ENCODE results near the gene CBX8. TPM values are rescaled to one million over a fixed set of nuclear protein-coding genes. Genes with fewer than 3 reads are reported as not detected.

The CBX8 gene
- total RNA-seq, 2 experiments from 2014 or later = 7.0 to 9.4 TPM

GRCh38 chr17:79785017-79785899 is 11.6 kb downstream of the CBX8 start:
- no peaks in the 10 kb centered on the region for H3K9me3 Mint-ChIP-seq
- peaks cover 44% of the 10 kb centered on the region for H3K27me3 Mint-ChIP-seq

GRCh38 chr17:79784353-79785016 is 12.4 kb downstream of the CBX8 start:
- POLR2A ChIA-PET = no interaction called here
- intact Hi-C loops (cut with micrococcal nuclease) = no loop called here
- CTCF ChIA-PET = no interaction called here

More at GRCh38 chr17:79785017-79785899, 11.6 kb downstream of the CBX8 start:
- ATAC-seq (no peak), DNase-seq (no peak)
- Mint-ChIP-seq H3K4me1 (ENCODE audit: low read depth) (peaks cover 26% of the 10 kb centered on the region), H3K27ac (no peak overlapping the region), H3K4me3 (no peak overlapping the region), H3K36me3 (ENCODE audit: low read depth) (peaks cover 8% of the 10 kb centered on the region)
- ChIA-PET CTCF (no interaction called here), POLR2A (no interaction called here)
- TF ChIP-seq, protein P1, sequence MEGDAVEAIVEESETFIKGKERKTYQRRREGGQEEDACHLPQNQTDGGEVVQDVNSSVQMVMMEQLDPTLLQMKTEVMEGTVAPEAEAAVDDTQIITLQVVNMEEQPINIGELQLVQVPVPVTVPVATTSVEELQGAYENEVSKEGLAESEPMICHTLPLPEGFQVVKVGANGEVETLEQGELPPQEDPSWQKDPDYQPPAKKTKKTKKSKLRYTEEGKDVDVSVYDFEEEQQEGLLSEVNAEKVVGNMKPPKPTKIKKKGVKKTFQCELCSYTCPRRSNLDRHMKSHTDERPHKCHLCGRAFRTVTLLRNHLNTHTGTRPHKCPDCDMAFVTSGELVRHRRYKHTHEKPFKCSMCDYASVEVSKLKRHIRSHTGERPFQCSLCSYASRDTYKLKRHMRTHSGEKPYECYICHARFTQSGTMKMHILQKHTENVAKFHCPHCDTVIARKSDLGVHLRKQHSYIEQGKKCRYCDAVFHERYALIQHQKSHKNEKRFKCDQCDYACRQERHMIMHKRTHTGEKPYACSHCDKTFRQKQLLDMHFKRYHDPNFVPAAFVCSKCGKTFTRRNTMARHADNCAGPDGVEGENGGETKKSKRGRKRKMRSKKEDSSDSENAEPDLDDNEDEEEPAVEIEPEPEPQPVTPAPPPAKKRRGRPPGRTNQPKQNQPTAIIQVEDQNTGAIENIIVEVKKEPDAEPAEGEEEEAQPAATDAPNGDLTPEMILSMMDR (IDR thresholded peaks at IDR 0.05) = no peak
- intact Hi-C loops (cut with micrococcal nuclease) = no loop called here

DNA sequence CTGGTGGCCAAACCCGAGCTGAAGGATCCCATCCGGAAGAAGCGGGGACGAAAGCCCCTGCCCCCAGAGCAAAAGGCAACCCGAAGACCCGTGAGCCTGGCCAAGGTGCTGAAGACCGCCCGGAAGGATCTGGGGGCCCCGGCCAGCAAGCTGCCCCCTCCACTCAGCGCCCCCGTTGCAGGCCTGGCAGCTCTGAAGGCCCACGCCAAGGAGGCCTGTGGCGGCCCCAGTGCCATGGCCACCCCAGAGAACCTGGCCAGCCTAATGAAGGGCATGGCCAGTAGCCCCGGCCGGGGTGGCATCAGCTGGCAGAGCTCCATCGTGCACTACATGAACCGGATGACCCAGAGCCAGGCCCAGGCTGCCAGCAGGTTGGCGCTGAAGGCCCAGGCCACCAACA is 13.0 kb downstream of the CBX8 start:
- TF ChIP-seq, protein P1 (IDR thresholded peaks at IDR 0.05) = no peak
- no peak overlapping the region for H3K27ac Mint-ChIP-seq
- CTCF ChIA-PET = no interaction called here
- H3K27me3 Mint-ChIP-seq = peaks cover 42% of the 10 kb centered on the region
- peaks cover 8% of the 10 kb centered on the region for H3K36me3 Mint-ChIP-seq (ENCODE audit: low read depth)
- intact Hi-C loops (cut with micrococcal nuclease) = no loop called here
- DNase-seq (no peak), ATAC-seq (no peak)
- no peaks in the 10 kb centered on the region for H3K9me3 Mint-ChIP-seq
- H3K4me3 Mint-ChIP-seq = no peak overlapping the region
- peaks cover 27% of the 10 kb centered on the region for H3K4me1 Mint-ChIP-seq (ENCODE audit: low read depth)
- POLR2A ChIA-PET = no interaction called here

More at GRCh38 chr17:79784353-79785016, 12.4 kb downstream of the CBX8 start:
- Mint-ChIP-seq H3K27me3 (peaks cover 45% of the 10 kb centered on the region), H3K4me1 (ENCODE audit: low read depth) (peaks cover 26% of the 10 kb centered on the region), H3K27ac (no peak overlapping the region), H3K36me3 (ENCODE audit: low read depth) (peaks cover 8% of the 10 kb centered on the region), H3K9me3 (no peaks in the 10 kb centered on the region), H3K4me3 (no peak overlapping the region)
- ATAC-seq = no peak
- TF ChIP-seq, protein P1 (IDR thresholded peaks at IDR 0.05) = no peak
- DNase-seq = no peak

- ChIA-PET CTCF (interaction anchor here (1.5 to 2.7 kb wide), 2 partner anchors 7 to 53 kb away, joined by 3 to 9 read pairs; no protein-coding TSS in a partner anchor), POLR2A (interaction anchor here (0.8 to 1.0 kb wide), 2 partner anchors 19 to 26 kb away, joined by 3 read pairs; no protein-coding TSS in a partner anchor)
- TF ChIP-seq, protein P1 (IDR thresholded peaks at IDR 0.05) = no peak
- ATAC-seq (no peak), DNase-seq (no peak)
- H3K27me3 Mint-ChIP-seq = peaks cover 32% of the 10 kb centered on the region
- no peak overlapping the region for H3K4me3 Mint-ChIP-seq
- no peaks in the 10 kb centered on the region for H3K9me3 Mint-ChIP-seq
- peaks cover 34% of the 10 kb centered on the region for H3K4me1 Mint-ChIP-seq (ENCODE audit: low read depth)
- no peak overlapping the region for H3K27ac Mint-ChIP-seq
- H3K36me3 Mint-ChIP-seq (ENCODE audit: low read depth) = peaks cover 8% of the 10 kb centered on the region
- intact Hi-C loops (cut with micrococcal nuclease) = no loop called here
Measured at GRCh38 chr17:79781736-79782575, 14.9 kb downstream of the CBX8 start.
